Left colon (tissue), 2 donors: ENCODE data around the gene ALOX5AP. TPM values are rescaled to one million over a fixed set of nuclear protein-coding genes. Genes with fewer than 3 reads are reported as not detected.
"Not testable (repeated sequence)": the region's sequence is repeated elsewhere in the genome, so short reads cannot be mapped to it uniquely, and the experiment has no call there.

Experiments used
- ATAC-seq: fragments of 200-7000 bp; cut with Tn5 transposase; one replicate; pipeline ENCODE4 v1.9.1; 2020; ENCODE audit warnings: mild to moderate bottlenecking, moderate library complexity
- DNase-seq, 2 donors: peaks; one replicate each; pipeline ENCODE4 v3.0.0-alpha.2; 2020
- intact Hi-C, 2 donors: fragments of 100-400 bp; cut with DNase I in 1 of 2; cut with micrococcal nuclease in 1 of 2; formaldehyde crosslinking; loops; one replicate each; pipeline versions ENCODE4 v1.11.2 to v1.14.0; 2022; cut with DNase I, micrococcal nuclease
- total RNA-seq, 2 donors: library from RNA; stranded (reverse); fragmentation: NEBNext Ultra II Directional; extraction: Animal tissue kit (Norgen Biotek cat#: 25700); gene quantifications; one replicate each; pipeline ENCODE4 v1.2.1, GENCODE V29; 2021
- donor health status: DM: no; HTN: no; CAD: no.
- donor health status: DM: yes; HTN: yes; CAD: no.

The ALOX5AP gene
- total RNA-seq, 2 donors from 2014 or later = 4.9 to 7.6 TPM

- no peak for ATAC-seq
- DNase-seq = no peak
- intact Hi-C loops = no loop called here
These were observed 3.8 kb upstream of the ALOX5AP start for GRCh38 chr13:30731361-30732045.

GRCh38 chr13:30732046-30732390, 3.3 kb upstream of the ALOX5AP start:
- ATAC-seq = no peak
- no peak for DNase-seq
- intact Hi-C loops = no loop called here

GRCh38 chr13:30734439-30734838, 904 bp upstream of the ALOX5AP start:
- DNase-seq = no peak
- intact Hi-C loops = no loop called here
- ATAC-seq = no peak

- intact Hi-C loops = no loop called here
- ATAC-seq = no peak
These were observed 481 bp downstream of the ALOX5AP start for GRCh38 chr13:30735872-30736175.

GRCh38 chr13:30736461-30737320, 1.3 kb downstream of the ALOX5AP start:
- intact Hi-C loops = no loop called here
- DNase-seq = no peak
- no peak for ATAC-seq

More at GRCh38 chr13:30735872-30736175, 481 bp downstream of the ALOX5AP start:
- DNase-seq = no peak

GRCh38 chr13:30737511-30738337, 2.4 kb downstream of the ALOX5AP start:
- DNase-seq = no peak
- no peak for ATAC-seq
- intact Hi-C loops = no loop called here

GRCh38 chr13:30738526-30739236, 3.3 kb downstream of the ALOX5AP start:
- intact Hi-C loops = no loop called here
- no peak for ATAC-seq
- no peak for DNase-seq

- intact Hi-C loops = no loop called here
- no peak for DNase-seq
These were observed 3.8 kb downstream of the ALOX5AP start for GRCh38 chr13:30739237-30739528.

GRCh38 chr13:30739761-30740642, 4.7 kb downstream of the ALOX5AP start:
- no peak for ATAC-seq
- DNase-seq = no peak
- intact Hi-C loops = no loop called here

More at GRCh38 chr13:30739237-30739528, 3.8 kb downstream of the ALOX5AP start:
- ATAC-seq = no peak

GRCh38 chr13:30742901-30743300, 7.6 kb downstream of the ALOX5AP start:
- intact Hi-C loops = no loop called here
- ATAC-seq (no peak), DNase-seq (no peak)

GRCh38 chr13:30743319-30744055, 8.1 kb downstream of the ALOX5AP start:
- intact Hi-C loops = no loop called here
- ATAC-seq = peak; percentile 45
- no peak for DNase-seq

- DNase-seq (peak; percentile 43 to 67), ATAC-seq (peak; percentile 38)
- intact Hi-C loops = no loop called here
These were observed 8.8 kb downstream of the ALOX5AP start for GRCh38 chr13:30744056-30744680.

GRCh38 chr13:30744681-30745077, 9.3 kb downstream of the ALOX5AP start:
- intact Hi-C loops = no loop called here
- DNase-seq (no peak), ATAC-seq (no peak)

- ATAC-seq = peak; percentile 91
- intact Hi-C loops = no loop called here
- DNase-seq = peak; percentile 57 to 73
These were observed 10.8 kb downstream of the ALOX5AP start for GRCh38 chr13:30745906-30746686.

- DNase-seq (no peak), ATAC-seq (no peak)
- intact Hi-C loops = no loop called here
These were observed 11.4 kb downstream of the ALOX5AP start for GRCh38 chr13:30746791-30747190.

- ATAC-seq, intact Hi-C loops, DNase-seq: not testable (repeated sequence)
These were observed 12.5 kb downstream of the ALOX5AP start for GRCh38 chr13:30747845-30748244.
